ENCODE data around the gene RAB4B. TPM values are rescaled to one million over a fixed set of nuclear protein-coding genes. Genes with fewer than 3 reads are reported as not detected.
A peak's percentile ranks its signal among the peaks of the same experiment; 100 is the strongest.
"Not testable (repeated sequence)": the region's sequence is repeated elsewhere in the genome, so short reads cannot be mapped to it uniquely, and the experiment has no call there.

Gene RAB4B, protein sequence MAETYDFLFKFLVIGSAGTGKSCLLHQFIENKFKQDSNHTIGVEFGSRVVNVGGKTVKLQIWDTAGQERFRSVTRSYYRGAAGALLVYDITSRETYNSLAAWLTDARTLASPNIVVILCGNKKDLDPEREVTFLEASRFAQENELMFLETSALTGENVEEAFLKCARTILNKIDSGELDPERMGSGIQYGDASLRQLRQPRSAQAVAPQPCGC
- total RNA-seq: 100 to 1,000 TPM in 1 of 9 donors, 10 to 100 TPM in 8; 41.4 to 105 (median 66.4) TPM
- polyA plus RNA-seq: 100 to 1,000 TPM in 1 of 3 donors, 10 to 100 TPM in 2; 25.8 to 135 (median 97.5) TPM
- long read RNA-seq, donor 1, transcript RAB4B-201 (8 exons, 1,133 nt): major isoform, 34 of 57 reads
- long read RNA-seq, donor 1, transcript RAB4B-205 (3 exons, 1,728 nt): minor isoform, 22 of 57 reads
- long read RNA-seq, donor 1, partial matches to known transcripts: 0 of 57 reads
- long read RNA-seq, donor 1, other reads (novel, unspliced or antisense): 0 of 57 reads
- long read RNA-seq, donor 2, transcript RAB4B-201 (8 exons, 1,133 nt): major isoform, 23 of 30 reads
- long read RNA-seq, donor 2, transcript RAB4B-205 (3 exons, 1,728 nt): minor isoform, 7 of 30 reads
- long read RNA-seq, donor 2, partial matches to known transcripts: 0 of 30 reads
- long read RNA-seq, donor 2, other reads (novel, unspliced or antisense): 0 of 30 reads
- long read RNA-seq, donor 3, transcript RAB4B-201 (8 exons, 1,133 nt): major isoform, 23 of 25 reads
- long read RNA-seq, donor 3, partial matches to known transcripts: 0 of 25 reads
- long read RNA-seq, donor 3, other reads (novel, unspliced or antisense): 0 of 25 reads
- long read RNA-seq, donor 4, transcript RAB4B-201 (8 exons, 1,133 nt): major isoform, 22 of 23 reads
- long read RNA-seq, donor 4, partial matches to known transcripts: 0 of 23 reads
- long read RNA-seq, donor 4, other reads (novel, unspliced or antisense): 1 of 23 reads
- long read RNA-seq, donor 5, transcript RAB4B-201 (8 exons, 1,133 nt): major isoform, 77 of 87 reads
- long read RNA-seq, donor 5, partial matches to known transcripts: 0 of 87 reads
- long read RNA-seq, donor 5, other reads (novel, unspliced or antisense): 9 of 87 reads
- long read RNA-seq, donor 6, transcript RAB4B-201 (8 exons, 1,133 nt): major isoform, 17 of 19 reads
- long read RNA-seq, donor 6, partial matches to known transcripts: 0 of 19 reads
- long read RNA-seq, donor 6, other reads (novel, unspliced or antisense): 2 of 19 reads
- long read RNA-seq, donor 7, transcript RAB4B-205 (3 exons, 1,728 nt): minor isoform, 8 of 20 reads
- long read RNA-seq, donor 7, transcript RAB4B-201 (8 exons, 1,133 nt): major isoform, 12 of 20 reads
- long read RNA-seq, donor 7, partial matches to known transcripts: 0 of 20 reads
- long read RNA-seq, donor 7, other reads (novel, unspliced or antisense): 0 of 20 reads
- long read RNA-seq, donor 8, transcript RAB4B-201 (8 exons, 1,133 nt): major isoform, 39 of 50 reads
- long read RNA-seq, donor 8, transcript RAB4B-205 (3 exons, 1,728 nt): minor isoform, 11 of 50 reads
- long read RNA-seq, donor 8, partial matches to known transcripts: 0 of 50 reads
- long read RNA-seq, donor 8, other reads (novel, unspliced or antisense): 0 of 50 reads
- long read RNA-seq, donor 9, transcript RAB4B-201 (8 exons, 1,133 nt): major isoform, 12 of 14 reads
- long read RNA-seq, donor 9, partial matches to known transcripts: 0 of 14 reads
- long read RNA-seq, donor 9, other reads (novel, unspliced or antisense): 0 of 14 reads
- long read RNA-seq, donor 10, transcript RAB4B-205 (3 exons, 1,728 nt): minor isoform, 8 of 26 reads
- long read RNA-seq, donor 10, transcript RAB4B-201 (8 exons, 1,133 nt): major isoform, 18 of 26 reads
- long read RNA-seq, donor 10, partial matches to known transcripts: 0 of 26 reads
- long read RNA-seq, donor 10, other reads (novel, unspliced or antisense): 0 of 26 reads

GRCh38 chr19:40777937-40778705 lies at the start of gene RAB4B:
Gene RAB4B (plus strand): TSS chr19:40778247. CDS start chr19:40778376, 129 bp downstream.
- WGBS, 4 donors: 0 to 1% (median 0%) methylated on average over 22 to 56 of the region's 56 CpGs
- Histone ChIP-seq H3K36me3 (replicated peaks in 1 of 2) (no peaks in the 10 kb centered on the region), H3K4me1 (replicated peaks in 1 of 2) (peaks cover 0 to 15% of the 10 kb centered on the region in 2 donors), H3K27ac (peak within 1 kb of the TSS; percentile 89 to 99 (median 99)), H3K4me3 (peak within 1 kb of the TSS in 3 of 4 donors; percentile 56 to 65 (median 59)), H3K9me3 (replicated peaks in 1 of 3) (no peaks in the 10 kb centered on the region), H3K27me3 (no peaks in the 10 kb centered on the region)
- DNase-seq: peak; percentile 100
- TF ChIP-seq, protein P1, sequence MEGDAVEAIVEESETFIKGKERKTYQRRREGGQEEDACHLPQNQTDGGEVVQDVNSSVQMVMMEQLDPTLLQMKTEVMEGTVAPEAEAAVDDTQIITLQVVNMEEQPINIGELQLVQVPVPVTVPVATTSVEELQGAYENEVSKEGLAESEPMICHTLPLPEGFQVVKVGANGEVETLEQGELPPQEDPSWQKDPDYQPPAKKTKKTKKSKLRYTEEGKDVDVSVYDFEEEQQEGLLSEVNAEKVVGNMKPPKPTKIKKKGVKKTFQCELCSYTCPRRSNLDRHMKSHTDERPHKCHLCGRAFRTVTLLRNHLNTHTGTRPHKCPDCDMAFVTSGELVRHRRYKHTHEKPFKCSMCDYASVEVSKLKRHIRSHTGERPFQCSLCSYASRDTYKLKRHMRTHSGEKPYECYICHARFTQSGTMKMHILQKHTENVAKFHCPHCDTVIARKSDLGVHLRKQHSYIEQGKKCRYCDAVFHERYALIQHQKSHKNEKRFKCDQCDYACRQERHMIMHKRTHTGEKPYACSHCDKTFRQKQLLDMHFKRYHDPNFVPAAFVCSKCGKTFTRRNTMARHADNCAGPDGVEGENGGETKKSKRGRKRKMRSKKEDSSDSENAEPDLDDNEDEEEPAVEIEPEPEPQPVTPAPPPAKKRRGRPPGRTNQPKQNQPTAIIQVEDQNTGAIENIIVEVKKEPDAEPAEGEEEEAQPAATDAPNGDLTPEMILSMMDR (IDR thresholded peaks at IDR 0.05): peak in 2 of 6 experiments; percentile 21 to 23
- peak; percentile 50 to 95 for TF ChIP-seq POLR2A (IDR thresholded peaks at IDR 0.05)
- intact Hi-C loops (cut with DNase I): no loop called here

DNA sequence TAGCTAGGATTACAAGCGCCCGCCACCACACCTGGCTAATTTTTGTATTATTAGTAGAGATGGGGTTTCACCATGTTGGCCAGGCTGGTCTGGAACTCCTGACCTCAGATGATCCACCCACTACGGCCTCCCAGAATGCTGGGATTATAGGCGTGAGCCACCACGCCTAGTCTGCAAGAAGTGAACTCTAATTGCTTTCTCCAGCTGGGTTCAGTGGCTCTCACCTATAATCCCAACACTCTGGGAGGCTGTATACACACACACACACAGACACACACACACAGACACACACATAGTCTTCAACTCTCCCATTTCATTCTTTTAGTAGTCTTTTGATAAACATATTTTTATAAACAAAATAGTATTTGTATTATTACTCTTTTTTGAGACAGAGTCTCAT lies 48.0 kb upstream of the RAB4B start:
- H3K4me1 ChIP-seq (replicated peaks in 1 of 2); intact Hi-C loops (cut with DNase I); H3K27ac ChIP-seq; DNase-seq; H3K27me3 ChIP-seq; H3K9me3 ChIP-seq (replicated peaks in 1 of 3); H3K4me3 ChIP-seq: not testable (repeated sequence)
- 90 to 96% (median 94%) methylated on average over 5 of the region's 5 CpGs for WGBS, 4 donors
- H3K36me3 ChIP-seq (replicated peaks in 1 of 2): peaks cover 0 to 100% of the 10 kb centered on the region in 2 donors

DNA sequence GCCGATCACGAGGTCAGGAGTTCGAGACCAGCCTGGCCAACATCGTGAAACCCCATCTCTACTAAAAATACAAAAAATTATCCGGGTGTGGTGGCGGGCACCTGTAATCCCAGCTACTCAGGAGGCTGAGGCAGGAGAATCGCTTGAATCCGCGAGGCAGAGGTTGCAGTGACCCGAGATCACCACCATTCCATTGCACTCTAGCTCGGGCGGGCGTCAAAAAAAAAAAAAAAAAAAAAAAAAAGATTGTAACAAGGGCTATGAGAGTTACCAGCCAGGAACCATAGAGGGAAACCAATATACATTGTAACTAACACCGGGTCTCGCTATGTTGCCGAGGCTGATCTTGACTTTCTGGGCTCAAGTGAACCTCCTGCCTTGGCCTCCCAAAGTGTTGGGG lies 45.7 kb upstream of the RAB4B start:
- DNase-seq; H3K4me1 ChIP-seq (replicated peaks in 1 of 2); H3K27ac ChIP-seq; H3K27me3 ChIP-seq; intact Hi-C loops (cut with DNase I); H3K9me3 ChIP-seq (replicated peaks in 1 of 3); H3K4me3 ChIP-seq: not testable (repeated sequence)
- WGBS, 4 donors: 94 to 98% (median 96%) methylated on average over 16 of the region's 16 CpGs
- peaks cover 0 to 99% of the 10 kb centered on the region in 2 donors for H3K36me3 ChIP-seq (replicated peaks in 1 of 2)

DNA sequence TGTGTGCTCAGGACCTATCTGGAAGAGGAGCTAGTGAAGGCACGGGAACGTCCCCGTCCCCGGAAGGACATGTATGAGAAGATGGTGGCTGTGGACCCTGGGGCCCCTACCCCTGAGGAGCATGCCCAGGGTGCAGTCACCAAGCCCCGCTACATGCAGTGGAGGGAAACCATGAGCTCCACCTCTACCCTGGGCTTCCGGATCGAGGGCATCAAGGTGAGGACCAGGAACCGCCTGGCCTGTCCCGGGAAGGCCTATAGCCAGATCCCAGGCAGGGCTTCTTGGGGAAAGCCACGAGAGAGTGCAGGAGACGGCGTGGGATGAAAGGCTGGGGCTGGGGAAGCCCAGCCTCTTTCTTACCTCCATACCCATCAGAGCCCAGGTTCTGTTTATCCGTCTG lies 44.9 kb upstream of the RAB4B start:
- no peak overlapping the region for H3K4me3 ChIP-seq
- DNase-seq: no peak
- TF ChIP-seq POLR2A (IDR thresholded peaks at IDR 0.05): no peak
- TF ChIP-seq, protein P1 (IDR thresholded peaks at IDR 0.05): no peak
- intact Hi-C loops (cut with DNase I): no loop called here
- no peaks in the 10 kb centered on the region for H3K4me1 ChIP-seq (replicated peaks in 1 of 2)
- no peak overlapping the region for H3K27ac ChIP-seq
- peaks cover 0 to 97% of the 10 kb centered on the region in 2 donors for H3K36me3 ChIP-seq (replicated peaks in 1 of 2)
- no peaks in the 10 kb centered on the region for H3K9me3 ChIP-seq (replicated peaks in 1 of 3)
- 90 to 94% (median 91%) methylated on average over 9 to 13 of the region's 13 CpGs for WGBS, 4 donors
- H3K27me3 ChIP-seq: no peaks in the 10 kb centered on the region

All from adrenal gland (tissue), 19 donors.